Measurements from ENCODE around the gene ARHGDIB.

The ARHGDIB gene

DNA sequence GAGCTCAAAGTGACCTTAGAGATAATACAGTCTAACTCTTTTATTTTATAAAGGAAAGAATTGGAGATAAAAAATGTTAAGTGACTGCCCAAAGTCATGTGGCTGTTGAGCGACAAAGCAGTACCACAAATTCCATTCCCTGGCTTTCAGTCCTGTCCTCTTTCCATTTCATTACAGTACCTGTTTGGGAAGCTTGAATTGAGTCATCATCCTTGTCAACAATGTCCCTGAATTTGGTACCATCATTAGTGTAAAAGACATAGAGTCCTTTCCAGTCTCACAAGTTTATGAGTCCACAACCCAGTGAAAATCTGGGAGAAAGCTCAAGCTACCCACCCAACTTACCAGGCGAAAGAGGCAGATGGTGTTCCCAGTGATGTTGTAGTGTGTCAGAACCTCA lies 26.9 kb downstream of the ARHGDIB start:
- no peak for DNase-seq (ENCODE audit: extremely low read depth in 1 of 2, low read depth in 1 of 2)

GRCh38 chr12:14931791-14932560 lies 29.4 kb downstream of the ARHGDIB start:
- no peak for DNase-seq (ENCODE audit: extremely low read depth in 1 of 2, low read depth in 1 of 2)

- DNase-seq (ENCODE audit: extremely low read depth in 1 of 2, low read depth in 1 of 2), result no peak
These were observed 30.0 kb downstream of the ARHGDIB start for GRCh38 chr12:14931359-14931758.

- no peak for DNase-seq (ENCODE audit: extremely low read depth in 1 of 2, low read depth in 1 of 2)
These were observed 31.1 kb downstream of the ARHGDIB start for GRCh38 chr12:14930299-14930698.

GRCh38 chr12:14928931-14929330 lies 32.5 kb downstream of the ARHGDIB start:
- DNase-seq (ENCODE audit: extremely low read depth in 1 of 2, low read depth in 1 of 2), result no peak

DNA sequence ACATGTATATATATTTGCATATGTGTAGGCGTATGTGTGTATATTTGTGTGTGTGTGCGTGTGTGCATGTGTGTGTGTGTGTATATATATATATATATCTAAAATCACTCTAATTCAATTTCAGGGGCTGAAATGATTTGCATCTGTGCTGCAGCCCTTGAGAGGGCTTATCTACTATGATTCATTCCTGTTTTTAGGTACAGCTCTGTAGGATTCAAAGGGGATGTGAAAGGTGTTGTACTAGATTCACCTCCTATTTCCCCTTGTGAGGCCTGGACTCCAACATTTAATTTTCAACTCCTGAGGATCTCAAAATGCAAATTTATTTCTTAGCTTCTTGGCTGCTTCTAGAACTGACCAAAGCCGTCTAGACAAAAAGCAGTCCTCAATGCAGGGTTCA lies 34.1 kb downstream of the ARHGDIB start:
- no peak for DNase-seq (ENCODE audit: extremely low read depth in 1 of 2, low read depth in 1 of 2)

DNA sequence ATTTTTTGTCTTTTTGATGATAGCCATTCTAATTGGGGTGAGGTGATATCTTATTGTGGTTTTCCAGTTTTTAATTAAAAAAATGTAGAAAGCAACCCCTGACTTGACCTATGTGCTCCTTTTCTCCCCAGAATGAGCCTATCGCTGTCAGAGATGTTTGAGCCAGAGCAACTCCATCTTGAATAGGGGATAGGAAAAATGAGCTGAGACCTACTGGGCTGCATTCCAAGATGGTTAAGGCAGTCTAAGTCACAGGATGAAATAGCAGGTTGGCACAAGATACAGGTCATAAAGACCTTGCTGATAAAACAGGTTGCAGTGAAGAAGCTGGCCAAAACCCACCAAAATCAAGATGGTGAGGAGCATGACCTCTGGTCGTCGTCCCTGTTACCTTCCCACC lies 36.9 kb downstream of the ARHGDIB start:
- no peak for DNase-seq (ENCODE audit: extremely low read depth in 1 of 2, low read depth in 1 of 2)

DNA sequence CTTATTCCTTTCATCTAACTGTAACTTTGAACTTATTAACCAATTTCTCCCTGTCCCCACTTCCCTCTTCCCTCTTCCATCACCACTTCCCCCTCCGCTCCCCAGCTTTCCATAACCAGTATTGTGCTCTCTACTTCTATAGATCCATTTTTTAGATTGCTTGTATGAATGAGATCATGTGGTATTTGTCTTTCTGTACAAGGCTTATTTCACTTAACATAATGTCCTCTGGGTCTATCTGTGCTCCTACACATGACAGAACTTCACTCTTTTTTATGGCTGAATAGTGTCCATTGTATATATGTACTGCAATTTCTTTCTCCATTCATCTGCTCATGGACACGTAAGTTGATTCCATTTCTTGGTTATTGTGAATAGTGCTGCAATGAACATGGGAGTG lies 37.5 kb downstream of the ARHGDIB start:
- no peak for DNase-seq (ENCODE audit: extremely low read depth in 1 of 2, low read depth in 1 of 2)

- no peak for DNase-seq (ENCODE audit: extremely low read depth in 1 of 2, low read depth in 1 of 2)
These were observed 40.2 kb downstream of the ARHGDIB start for GRCh38 chr12:14921218-14921617.

DNA sequence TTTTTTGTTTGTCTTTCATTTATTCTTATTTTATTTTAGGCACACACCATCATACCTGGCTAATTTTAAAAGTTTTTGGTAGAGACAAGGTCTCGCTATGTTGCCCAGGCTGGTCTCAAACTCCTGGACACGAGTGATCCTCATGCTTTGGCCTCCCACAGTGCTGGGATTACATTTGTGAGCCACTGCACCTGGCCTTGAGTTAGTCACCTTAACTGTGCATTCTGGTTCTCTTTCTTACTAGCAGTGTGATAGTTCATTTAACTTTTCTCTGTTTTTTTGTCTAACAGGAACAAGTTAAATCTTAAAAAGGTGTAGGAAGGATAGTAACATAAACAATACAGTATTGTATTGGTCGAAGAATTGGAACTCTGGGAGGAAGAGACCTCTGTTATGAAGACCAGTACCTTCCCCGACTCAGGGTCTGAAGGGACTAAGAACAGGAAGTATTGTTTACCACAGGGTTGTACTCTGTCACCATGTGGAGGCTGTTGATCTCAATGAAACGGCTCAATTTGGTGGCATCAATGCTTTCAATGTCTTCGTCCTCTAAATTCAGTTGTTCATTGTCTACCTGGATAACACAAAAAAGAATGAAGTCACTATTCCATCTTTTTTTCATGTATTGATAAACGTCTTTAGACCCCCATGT lies 40.8 kb downstream of the ARHGDIB start:
- no peak for DNase-seq (ENCODE audit: extremely low read depth in 1 of 2, low read depth in 1 of 2)

GRCh38 chr12:14919455-14919854 lies 41.9 kb downstream of the ARHGDIB start:
- no peak for DNase-seq (ENCODE audit: extremely low read depth in 1 of 2, low read depth in 1 of 2)

DNA sequence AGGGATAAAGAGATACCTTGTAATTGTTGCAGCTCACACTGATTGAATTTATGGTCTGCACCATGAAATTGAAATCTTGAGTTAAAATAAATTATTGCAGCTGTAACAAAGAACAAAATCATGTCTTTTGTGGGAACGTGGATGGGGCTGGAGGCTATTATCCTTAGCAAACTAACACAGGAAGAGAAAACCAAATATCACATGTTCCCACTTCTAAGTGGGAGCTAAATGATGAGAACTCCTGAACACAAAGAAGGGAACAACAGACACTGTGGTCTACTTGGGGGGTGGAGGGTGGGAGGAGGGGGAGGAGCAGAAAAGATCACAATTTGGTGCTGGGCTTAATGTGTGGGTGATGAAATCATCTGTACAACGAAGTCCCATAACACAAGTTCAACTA lies 45.7 kb downstream of the ARHGDIB start:
- DNase-seq (ENCODE audit: extremely low read depth in 1 of 2, low read depth in 1 of 2), result no peak

DNA sequence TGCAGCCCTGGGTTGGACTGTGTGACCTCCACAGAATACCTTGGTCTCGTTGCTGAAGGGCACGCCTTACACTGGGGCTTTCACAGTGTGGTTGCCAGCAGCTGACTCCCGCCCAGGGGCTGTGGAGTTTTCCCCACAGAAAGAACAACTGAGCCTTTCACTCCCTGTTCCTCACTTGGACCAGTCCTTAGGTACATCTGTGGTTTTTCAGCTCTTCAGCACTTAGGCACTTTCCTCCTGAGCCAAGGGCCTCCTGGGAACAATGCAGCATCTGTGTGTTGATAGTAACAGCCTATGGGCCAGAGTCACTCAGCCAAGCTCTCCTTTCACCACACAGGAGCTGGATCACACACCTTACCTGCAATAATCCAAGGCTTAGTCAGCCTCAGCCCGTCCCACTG lies 48.0 kb downstream of the ARHGDIB start:
- no peak for DNase-seq (ENCODE audit: extremely low read depth in 1 of 2, low read depth in 1 of 2)

DNA sequence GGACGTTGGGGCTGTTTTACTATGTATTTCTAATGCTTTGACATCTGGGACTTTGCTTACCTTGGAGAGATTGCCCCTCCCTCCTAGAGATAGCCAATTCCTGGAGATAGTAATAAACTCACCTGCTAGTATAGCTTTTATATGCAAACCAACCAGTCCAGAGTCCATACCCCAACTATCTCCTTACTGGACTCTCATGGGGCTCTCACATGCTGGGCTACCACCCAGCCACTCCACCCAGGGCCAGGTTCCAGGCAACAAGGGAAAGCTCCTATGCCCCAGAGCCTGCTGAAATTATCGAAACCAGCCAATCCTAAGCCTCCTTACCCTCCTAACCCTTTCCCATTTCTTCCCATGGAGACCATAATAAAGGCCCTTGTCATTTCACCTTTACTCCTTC lies 50.3 kb downstream of the ARHGDIB start:
- no peak for DNase-seq (ENCODE audit: extremely low read depth in 1 of 2, low read depth in 1 of 2)

DNA sequence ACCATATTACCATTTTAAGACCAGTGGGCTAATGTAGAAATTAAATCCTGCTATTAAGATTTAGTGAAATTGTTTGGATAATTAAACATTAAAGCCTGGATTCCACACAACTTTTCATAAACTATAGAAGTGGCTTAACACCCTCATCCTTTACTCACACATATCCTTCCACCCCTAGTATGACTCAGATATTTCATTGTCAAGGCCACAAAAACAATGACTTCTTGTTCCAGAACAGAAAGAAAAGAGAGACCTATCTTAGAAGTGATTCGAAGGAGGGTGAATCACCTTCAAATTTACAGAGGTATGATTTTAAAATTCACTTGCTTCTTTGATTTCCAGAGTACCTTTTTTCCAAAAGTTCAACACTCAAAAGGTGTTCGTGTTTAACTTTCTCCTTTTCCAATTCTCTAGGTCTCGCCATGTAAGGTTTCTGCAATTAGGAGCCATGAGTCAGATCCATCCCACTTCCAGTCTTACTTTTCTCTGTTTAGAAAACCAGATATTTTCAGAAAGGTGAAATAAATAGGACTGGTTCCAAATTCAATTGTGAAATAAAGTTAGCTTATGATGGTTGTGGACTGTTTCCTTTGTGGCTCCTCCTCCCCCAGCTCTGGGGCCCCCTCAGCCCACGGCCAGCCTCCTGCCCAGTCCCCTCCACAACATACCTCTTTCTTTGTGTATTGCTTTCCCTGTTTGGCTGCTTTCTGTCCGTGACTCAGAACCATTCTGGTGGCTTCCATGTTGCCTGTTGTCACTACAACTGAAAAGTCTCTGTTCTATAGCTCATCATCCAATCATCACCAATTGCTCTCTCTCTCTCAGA lies 51.1 kb downstream of the ARHGDIB start:
- no peak for DNase-seq (ENCODE audit: extremely low read depth in 1 of 2, low read depth in 1 of 2)

GRCh38 chr12:14907953-14908352 lies 53.4 kb downstream of the ARHGDIB start:
- no peak for DNase-seq (ENCODE audit: extremely low read depth in 1 of 2, low read depth in 1 of 2)

DNA sequence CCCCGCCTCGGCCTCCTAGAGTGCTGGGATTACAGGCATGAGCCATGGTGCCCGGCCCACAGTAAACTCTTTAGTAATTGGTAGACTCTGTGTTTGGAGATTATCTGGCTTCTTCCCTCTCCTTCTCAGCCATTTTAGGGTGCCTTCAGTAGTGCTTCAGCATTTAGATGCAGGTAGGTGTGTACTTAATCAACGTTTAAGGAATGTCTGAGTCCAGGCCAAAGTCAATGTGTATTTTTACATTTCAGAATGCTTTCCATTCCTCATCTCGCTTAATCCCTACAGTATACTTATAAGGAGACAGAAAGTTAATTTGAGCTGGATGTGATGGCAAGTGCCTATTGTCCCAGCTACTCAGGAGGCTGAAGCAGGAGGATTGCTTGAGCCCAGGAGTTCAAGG lies 55.3 kb downstream of the ARHGDIB start:
- DNase-seq (ENCODE audit: extremely low read depth in 1 of 2, low read depth in 1 of 2), result no peak

DNA sequence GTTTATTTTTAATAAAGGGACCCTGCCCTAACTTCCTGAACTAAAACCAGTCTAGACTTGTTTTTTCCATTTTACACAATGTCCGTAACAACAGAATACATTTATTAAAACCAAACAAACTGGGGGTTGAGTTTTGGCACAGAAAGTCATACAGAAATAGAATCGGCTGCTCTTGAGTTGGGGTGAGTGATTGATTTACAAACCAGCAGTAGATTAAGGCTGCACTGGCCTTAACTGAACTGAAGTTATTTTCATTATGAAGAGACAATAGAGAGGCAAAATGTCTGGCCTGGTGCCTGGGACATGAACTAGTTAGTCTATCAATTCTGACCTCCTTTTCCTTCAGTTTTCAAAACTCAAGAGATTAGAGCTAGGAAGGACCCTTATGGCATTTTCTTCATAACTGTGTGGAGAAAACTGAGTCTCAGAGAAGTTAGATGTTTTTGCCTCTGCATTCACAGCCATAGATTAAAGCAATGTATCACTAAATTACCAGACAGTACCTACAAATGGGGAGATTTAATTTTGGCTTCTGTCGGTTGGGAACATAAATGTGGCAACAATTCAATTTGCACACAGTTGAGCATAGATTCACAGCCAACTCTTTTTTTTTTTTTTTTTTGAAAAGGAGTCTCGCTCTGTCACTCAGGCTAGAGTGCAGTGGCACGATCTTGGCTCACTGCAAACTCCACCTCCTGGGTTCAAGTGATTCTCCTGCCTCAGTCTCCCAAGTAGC lies 56.0 kb downstream of the ARHGDIB start:
- no peak for DNase-seq (ENCODE audit: extremely low read depth in 1 of 2, low read depth in 1 of 2)

GRCh38 chr12:14904854-14905253 lies 56.5 kb downstream of the ARHGDIB start:
- no peak for DNase-seq (ENCODE audit: extremely low read depth in 1 of 2, low read depth in 1 of 2)

DNA sequence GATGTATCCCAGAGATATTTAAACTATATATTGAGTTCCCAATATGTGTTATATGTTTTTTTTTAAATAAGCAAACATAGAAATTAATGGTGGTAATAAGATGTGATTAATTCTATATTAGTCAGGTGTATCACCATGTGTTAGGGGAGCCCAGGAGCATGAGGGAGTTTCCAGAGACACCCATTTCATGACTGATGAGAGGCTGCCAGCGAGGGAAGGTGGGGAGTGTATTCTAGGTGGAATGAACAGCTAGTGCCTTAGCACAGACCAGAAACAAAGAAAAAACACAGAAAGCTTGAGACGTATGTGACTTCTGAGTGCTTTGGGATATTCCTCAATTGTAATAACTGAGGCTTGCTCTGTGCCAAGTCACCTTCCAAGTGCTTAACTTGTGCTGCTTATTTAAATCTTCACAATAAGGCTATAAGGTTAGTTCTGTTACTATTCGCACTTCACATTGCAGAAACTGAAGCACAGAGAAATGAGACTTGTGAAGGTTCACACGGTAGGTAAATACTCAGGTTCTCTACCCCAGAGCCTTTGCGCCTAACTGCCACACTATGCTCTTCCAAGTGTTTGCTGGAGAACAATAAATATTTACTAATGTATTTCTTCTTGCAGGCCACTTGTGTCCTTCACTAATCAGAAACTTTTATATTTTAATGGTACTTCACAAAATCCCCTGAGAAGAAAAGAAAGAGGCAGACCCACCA lies 57.9 kb downstream of the ARHGDIB start:
- no peak for DNase-seq (ENCODE audit: extremely low read depth in 1 of 2, low read depth in 1 of 2)

Measured in activated CD8-positive, alpha-beta memory T cell treated with anti-CD3 and anti-CD28 coated beads for 1 hour (primary cell).